Kidney (tissue), 14 donors: ENCODE data around the gene OCEL1. TPM values are rescaled to one million over a fixed set of nuclear protein-coding genes. Genes with fewer than 3 reads are reported as not detected.
"Not testable (repeated sequence)": the region's sequence is repeated elsewhere in the genome, so short reads cannot be mapped to it uniquely, and the experiment has no call there.

Experiments used
- DNase-seq, 5 donors: peaks; one replicate each; pipeline ENCODE4 v3.0.0-alpha.2; 2013 to 2020
- FAIRE-seq: peaks from 2 replicates; lab custom pipeline; 2012; peaks lifted over from hg19 to GRCh38; lab: Jason Lieb, UNC
- H3K27ac ChIP-seq, 2 donors: one replicate each; pipeline ENCODE4 v1.7.0; 2013; ENCODE audit warnings: low read depth in 2 of 2, low read length in 2 of 2, inconsistent platforms in 1 of 2
- H3K27me3 ChIP-seq: one replicate; pipeline ENCODE4 v1.7.1; 2013; ENCODE audit warnings: low read length, inconsistent platforms; ENCODE audit not compliant: control insufficient read depth, insufficient read depth
- H3K36me3 ChIP-seq, 3 donors: one replicate each; pipeline versions ENCODE4 v1.7.0 to v1.7.1; 2013; ENCODE audit warnings: low read length in 3 of 3, control low read depth in 1 of 3, inconsistent platforms in 1 of 3; ENCODE audit not compliant: insufficient read depth in 3 of 3, control insufficient read depth in 2 of 3
- H3K4me1 ChIP-seq, 3 donors: one replicate each; pipeline versions ENCODE4 v1.7.0 to v1.7.1; 2013; ENCODE audit warnings: low read length in 3 of 3, inconsistent platforms in 1 of 3, low read depth in 1 of 3; ENCODE audit not compliant: control insufficient read depth in 2 of 3, insufficient read depth in 2 of 3
- H3K4me3 ChIP-seq, 3 donors: one replicate each; pipeline versions ENCODE4 v1.7.0 to v1.8.1; 2013; ENCODE audit warnings: low read length in 3 of 3, control low read depth in 1 of 3, inconsistent platforms in 1 of 3
- H3K9ac ChIP-seq, 3 donors: one replicate each; pipeline versions ENCODE4 v1.7.0 to v1.7.1; 2013; ENCODE audit warnings: low read length in 3 of 3, control low read depth in 1 of 3, inconsistent platforms in 1 of 3
- H3K9me3 ChIP-seq, 3 donors: one replicate each; pipeline versions ENCODE4 v1.7.0 to v1.7.1; 2013; ENCODE audit warnings: low read length in 3 of 3, control low read depth in 1 of 3, inconsistent platforms in 1 of 3; ENCODE audit not compliant: control insufficient read depth in 2 of 3, insufficient read depth in 1 of 3
- intact Hi-C: fragments of 100-400 bp; cut with DNase I; formaldehyde crosslinking; loops from one replicate; pipeline ENCODE4 v1.11.1; 2022
- polyA plus RNA-seq: library from polyadenylated mRNA; stranded (reverse); fragments of 350-450 nt; fragmentation: Illumina TruSeq; extraction: RNeasy Lipid Tissue Mini Kit (QIAGEN cat#74804); gene quantifications from one replicate; pipeline ENCODE4 v1.2.3, GENCODE V29; 2014; ENCODE audit warnings: low read depth, low replicate concordance; ENCODE audit not compliant: insufficient read depth
- total RNA-seq: library from RNA; stranded (reverse); fragmentation: NEBNext Ultra II Directional; extraction: Animal tissue kit (Norgen Biotek cat#: 25700); gene quantifications from one replicate; pipeline ENCODE4 v1.2.1, GENCODE V29; 2021
- TF ChIP-seq, protein P1 (sequence below): IDR thresholded peaks from 3 replicates; pipeline ENCODE4 v1.5.1; 2012; ENCODE audit warnings: mild to moderate bottlenecking, moderate library complexity, borderline replicate concordance; ENCODE audit not compliant: insufficient read depth; ENCODE audit errors: extremely low read depth
- donor health status: control.
- donor health status: control.
- donor health status: control.
- donor health status: control.
- donor health status: control.
- donor health status: DM: yes; HTN: yes; CAD: no.
- donor health status: Normal renal cell carcinoma (clear cell type).

Gene OCEL1
- total and polyA plus RNA-seq, 2 donors from 2014 or later: 35.3 to 80.1 TPM

DNA sequence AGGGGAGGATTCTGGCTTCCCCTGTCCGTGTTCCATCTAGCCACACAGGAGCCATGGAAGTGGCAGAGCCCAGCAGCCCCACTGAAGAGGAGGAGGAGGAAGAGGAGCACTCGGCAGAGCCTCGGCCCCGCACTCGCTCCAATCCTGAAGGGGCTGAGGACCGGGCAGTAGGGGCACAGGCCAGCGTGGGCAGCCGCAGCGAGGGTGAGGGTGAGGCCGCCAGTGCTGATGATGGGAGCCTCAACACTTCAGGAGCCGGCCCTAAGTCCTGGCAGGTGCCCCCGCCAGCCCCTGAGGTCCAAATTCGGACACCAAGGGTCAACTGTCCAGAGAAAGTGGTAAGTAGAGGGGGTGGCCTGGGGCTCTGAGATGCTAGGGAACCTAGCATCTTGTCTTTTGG, 42.7 kb downstream of the OCEL1 start:
- TF ChIP-seq, protein P1, sequence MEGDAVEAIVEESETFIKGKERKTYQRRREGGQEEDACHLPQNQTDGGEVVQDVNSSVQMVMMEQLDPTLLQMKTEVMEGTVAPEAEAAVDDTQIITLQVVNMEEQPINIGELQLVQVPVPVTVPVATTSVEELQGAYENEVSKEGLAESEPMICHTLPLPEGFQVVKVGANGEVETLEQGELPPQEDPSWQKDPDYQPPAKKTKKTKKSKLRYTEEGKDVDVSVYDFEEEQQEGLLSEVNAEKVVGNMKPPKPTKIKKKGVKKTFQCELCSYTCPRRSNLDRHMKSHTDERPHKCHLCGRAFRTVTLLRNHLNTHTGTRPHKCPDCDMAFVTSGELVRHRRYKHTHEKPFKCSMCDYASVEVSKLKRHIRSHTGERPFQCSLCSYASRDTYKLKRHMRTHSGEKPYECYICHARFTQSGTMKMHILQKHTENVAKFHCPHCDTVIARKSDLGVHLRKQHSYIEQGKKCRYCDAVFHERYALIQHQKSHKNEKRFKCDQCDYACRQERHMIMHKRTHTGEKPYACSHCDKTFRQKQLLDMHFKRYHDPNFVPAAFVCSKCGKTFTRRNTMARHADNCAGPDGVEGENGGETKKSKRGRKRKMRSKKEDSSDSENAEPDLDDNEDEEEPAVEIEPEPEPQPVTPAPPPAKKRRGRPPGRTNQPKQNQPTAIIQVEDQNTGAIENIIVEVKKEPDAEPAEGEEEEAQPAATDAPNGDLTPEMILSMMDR: no peak
- Histone ChIP-seq H3K9ac (no peak overlapping the region), H3K27me3 (no peaks in the 10 kb centered on the region), H3K4me3 (no peak overlapping the region), H3K36me3 (peaks cover 0 to 15% (median 4%) of the 10 kb centered on the region in 3 donors), H3K9me3 (no peaks in the 10 kb centered on the region), H3K27ac (no peak overlapping the region), H3K4me1 (peaks cover 0 to 4% (median 3%) of the 10 kb centered on the region in 3 donors)
- FAIRE-seq (no peak), DNase-seq (peak in 1 of 5 donors; percentile 70)
- intact Hi-C loops: no loop called here

DNA sequence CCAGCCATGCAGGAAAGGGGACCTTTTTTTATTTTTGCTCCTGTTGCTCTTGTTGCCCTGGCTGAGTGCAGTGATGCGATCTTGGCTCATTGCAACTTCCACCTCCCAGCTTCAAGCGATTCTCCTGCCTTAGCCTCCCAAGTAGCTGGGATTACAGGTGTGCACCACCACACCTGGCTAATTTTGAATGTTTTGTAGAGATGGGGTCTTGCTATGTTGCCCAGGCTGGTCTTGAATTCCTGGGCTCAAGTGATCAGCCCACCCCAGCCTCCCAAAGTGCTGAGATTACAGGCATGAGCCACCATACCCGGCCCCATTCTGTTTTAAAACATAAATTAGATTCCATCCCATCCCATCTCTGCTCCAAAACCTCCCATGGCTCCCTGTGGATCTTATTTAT, 48.9 kb downstream of the OCEL1 start:
- H3K4me3 ChIP-seq, H3K27ac ChIP-seq, intact Hi-C loops, H3K27me3 ChIP-seq, H3K4me1 ChIP-seq, DNase-seq, H3K9me3 ChIP-seq, H3K9ac ChIP-seq, FAIRE-seq: not testable (repeated sequence)
- H3K36me3 ChIP-seq: peaks cover 3 to 37% (median 4%) of the 10 kb centered on the region in 3 donors

DNA sequence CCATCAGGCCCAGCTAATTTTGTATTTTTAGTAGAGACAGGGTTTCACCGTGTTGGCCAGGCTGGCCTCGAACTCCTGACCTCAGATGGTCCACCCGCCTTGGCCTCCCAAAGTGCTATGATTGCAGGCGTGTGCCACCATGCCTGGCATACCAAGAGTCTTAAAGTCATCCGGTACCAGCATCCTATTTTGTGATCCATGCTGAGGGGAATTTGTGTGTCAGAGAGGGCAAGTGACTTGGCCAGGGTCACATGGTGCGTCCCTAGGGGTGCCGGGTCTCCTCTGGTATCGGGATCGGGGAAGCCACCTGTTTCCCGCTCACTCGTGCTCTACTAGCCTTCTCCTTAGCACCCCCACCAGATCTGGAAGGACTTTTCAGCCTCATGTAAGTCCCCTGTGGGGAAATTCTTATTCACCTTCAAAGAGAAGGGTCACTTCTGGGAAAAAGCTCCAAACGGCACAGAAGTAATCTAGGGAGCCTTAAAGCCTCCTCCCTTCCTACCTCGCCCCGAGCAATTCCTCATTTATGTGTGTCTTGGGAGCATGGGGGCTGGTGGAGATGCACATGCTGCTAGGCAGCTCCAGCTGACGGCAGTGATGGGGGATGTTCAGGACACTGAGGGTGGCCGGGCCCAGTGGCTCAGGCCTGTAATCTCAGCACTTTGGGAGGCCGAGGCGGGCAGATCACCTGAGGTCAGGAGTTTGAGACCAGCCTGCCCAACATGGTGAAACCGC, 49.6 kb downstream of the OCEL1 start:
- DNase-seq (no peak), FAIRE-seq (no peak)
- H3K4me1 ChIP-seq: no peaks in the 10 kb centered on the region
- no peak overlapping the region for H3K4me3 ChIP-seq
- no peak overlapping the region for H3K9ac ChIP-seq
- no peak overlapping the region for H3K27ac ChIP-seq
- H3K27me3 ChIP-seq: no peaks in the 10 kb centered on the region
- TF ChIP-seq, protein P1: no peak
- intact Hi-C loops: no loop called here
- H3K9me3 ChIP-seq: no peaks in the 10 kb centered on the region
- H3K36me3 ChIP-seq: peaks cover 2 to 33% (median 3%) of the 10 kb centered on the region in 3 donors

Other genes starting within 250 kb of the OCEL1 start
- gene CPAMD8, start 199.4 kb upstream of the OCEL1 start, total RNA-seq: 64.1 TPM
- 22.0 TPM for gene CPAMD8, start 199.4 kb upstream of the OCEL1 start, polyA plus RNA-seq
- gene HAUS8, start 150.8 kb upstream of the OCEL1 start, total RNA-seq: 6.9 TPM
- gene HAUS8, start 150.8 kb upstream of the OCEL1 start, polyA plus RNA-seq: 5.2 TPM
- 68.1 TPM for gene MYO9B, start 150.4 kb upstream of the OCEL1 start, total RNA-seq
- 14.7 TPM for gene MYO9B, start 150.4 kb upstream of the OCEL1 start, polyA plus RNA-seq
- gene USE1, start 10.9 kb upstream of the OCEL1 start, total RNA-seq: 26.0 TPM
- gene USE1, start 10.9 kb upstream of the OCEL1 start, polyA plus RNA-seq: 52.6 TPM
- 46.8 TPM for gene NR2F6, start 19.7 kb downstream of the OCEL1 start, total RNA-seq
- gene NR2F6, start 19.7 kb downstream of the OCEL1 start, polyA plus RNA-seq: 60.2 TPM
- 8.9 TPM for gene USHBP1, start 38.5 kb downstream of the OCEL1 start, total RNA-seq
- gene USHBP1, start 38.5 kb downstream of the OCEL1 start, polyA plus RNA-seq: 7.2 TPM
- gene BABAM1, start 41.2 kb downstream of the OCEL1 start, total RNA-seq: 69.4 TPM
- gene BABAM1, start 41.2 kb downstream of the OCEL1 start, polyA plus RNA-seq: 105 TPM
- 0.54 TPM for gene ANKLE1, start 55.7 kb downstream of the OCEL1 start, total RNA-seq
- gene ANKLE1, start 55.7 kb downstream of the OCEL1 start, polyA plus RNA-seq: not detected
- gene ABHD8, start 77.2 kb downstream of the OCEL1 start, total RNA-seq: 9.6 TPM
- gene ABHD8, start 77.2 kb downstream of the OCEL1 start, polyA plus RNA-seq: 20.0 TPM
- 59.3 TPM for gene MRPL34, start 79.6 kb downstream of the OCEL1 start, total RNA-seq
- 369 TPM for gene MRPL34, start 79.6 kb downstream of the OCEL1 start, polyA plus RNA-seq
- 27.7 TPM for gene DDA1, start 83.3 kb downstream of the OCEL1 start, total RNA-seq
- gene DDA1, start 83.3 kb downstream of the OCEL1 start, polyA plus RNA-seq: 35.9 TPM
- gene ANO8, start 108.6 kb downstream of the OCEL1 start, total RNA-seq: 12.1 TPM
- 3.0 TPM for gene ANO8, start 108.6 kb downstream of the OCEL1 start, polyA plus RNA-seq
- 20.4 TPM for gene GTPBP3, start 111.3 kb downstream of the OCEL1 start, total RNA-seq
- gene GTPBP3, start 111.3 kb downstream of the OCEL1 start, polyA plus RNA-seq: 11.0 TPM
- gene PLVAP, start 151.1 kb downstream of the OCEL1 start, total RNA-seq: 195 TPM
- gene PLVAP, start 151.1 kb downstream of the OCEL1 start, polyA plus RNA-seq: 148 TPM
- 0.57 TPM for gene CCDC194, start 168.0 kb downstream of the OCEL1 start, total RNA-seq
- gene CCDC194, start 168.0 kb downstream of the OCEL1 start, polyA plus RNA-seq: not detected
- 89.6 TPM for gene BST2, start 179.4 kb downstream of the OCEL1 start, total RNA-seq
- 250 TPM for gene BST2, start 179.4 kb downstream of the OCEL1 start, polyA plus RNA-seq
- 57.6 TPM for gene MVB12A, start 193.8 kb downstream of the OCEL1 start, total RNA-seq
- gene MVB12A, start 193.8 kb downstream of the OCEL1 start, polyA plus RNA-seq: 88.3 TPM
- gene TMEM221, start 222.4 kb downstream of the OCEL1 start, total RNA-seq: 0.13 TPM
- gene TMEM221, start 222.4 kb downstream of the OCEL1 start, polyA plus RNA-seq: not detected
- not detected for gene NXNL1, start 234.7 kb downstream of the OCEL1 start, total RNA-seq
- not detected for gene NXNL1, start 234.7 kb downstream of the OCEL1 start, polyA plus RNA-seq
- gene SLC27A1, start 244.3 kb downstream of the OCEL1 start, total RNA-seq: 21.9 TPM
- 16.9 TPM for gene SLC27A1, start 244.3 kb downstream of the OCEL1 start, polyA plus RNA-seq